Inflammatory macrophage (primary cell): Measurements from ENCODE around the gene NFILZ.
A peak's percentile ranks its signal among the peaks of the same experiment; 100 is the strongest.

Experiments used
- DNase-seq, 2 donors: peaks; one replicate each; pipeline ENCODE4 v3.0.0-alpha.2; 2020 to 2022

The NFILZ gene

GRCh38 chr19:8642561-8642960 lies 12.1 kb downstream of the NFILZ start:
- peak in 1 of 2 donors; percentile 11 for DNase-seq

- no peak for DNase-seq
Measured at GRCh38 chr19:8643860-8644653, 13.6 kb downstream of the NFILZ start.

- peak; percentile 92 to 93 for DNase-seq
Measured at GRCh38 chr19:8648240-8648639, 17.8 kb downstream of the NFILZ start.

- DNase-seq = peak; percentile 39 to 55
Measured at GRCh38 chr19:8654591-8655339, 24.3 kb downstream of the NFILZ start.

DNA sequence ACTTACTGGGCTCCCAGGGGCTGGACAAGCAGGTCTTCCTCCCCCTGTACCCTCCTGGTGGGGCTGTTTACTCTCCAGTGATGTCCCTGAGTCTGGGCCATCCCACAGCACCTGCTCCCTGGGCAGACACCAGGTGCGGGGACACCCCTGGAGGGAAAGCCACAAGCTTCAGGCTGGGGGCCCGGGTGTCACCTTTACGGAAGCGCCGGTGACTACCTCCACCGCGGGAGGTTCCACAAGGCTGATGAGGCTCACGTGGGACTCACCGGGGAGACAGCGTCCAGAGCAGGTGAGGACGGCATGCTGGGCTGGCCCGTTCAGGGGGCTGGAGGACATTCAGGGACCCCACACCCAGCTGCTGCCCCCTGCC lies 24.9 kb downstream of the NFILZ start:
- DNase-seq = no peak

GRCh38 chr19:8657869-8658268 lies 27.4 kb downstream of the NFILZ start:
- no peak for DNase-seq

- DNase-seq = no peak
Measured at GRCh38 chr19:8659905-8660304, 29.5 kb downstream of the NFILZ start.

DNA sequence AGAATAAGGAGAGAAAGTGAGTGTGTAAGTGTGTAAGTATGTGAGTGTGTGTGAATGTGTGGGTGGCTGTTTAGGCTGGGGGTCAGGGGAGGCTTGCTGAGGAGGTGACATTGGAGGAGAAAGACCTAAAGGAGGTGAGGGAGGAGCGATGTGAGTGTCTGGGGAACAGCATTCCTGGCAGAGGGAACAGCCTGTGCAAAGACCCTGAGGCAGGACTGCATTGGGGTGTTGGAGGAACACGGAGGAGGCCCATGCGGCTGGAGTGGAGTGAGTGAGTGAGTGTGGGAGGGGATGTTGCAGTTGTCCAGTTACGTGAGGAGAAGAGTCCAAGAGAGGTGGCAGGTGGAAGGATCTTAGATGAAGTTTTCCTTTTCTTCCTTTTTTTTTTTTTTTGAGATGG lies 31.8 kb downstream of the NFILZ start:
- DNase-seq = no peak

DNA sequence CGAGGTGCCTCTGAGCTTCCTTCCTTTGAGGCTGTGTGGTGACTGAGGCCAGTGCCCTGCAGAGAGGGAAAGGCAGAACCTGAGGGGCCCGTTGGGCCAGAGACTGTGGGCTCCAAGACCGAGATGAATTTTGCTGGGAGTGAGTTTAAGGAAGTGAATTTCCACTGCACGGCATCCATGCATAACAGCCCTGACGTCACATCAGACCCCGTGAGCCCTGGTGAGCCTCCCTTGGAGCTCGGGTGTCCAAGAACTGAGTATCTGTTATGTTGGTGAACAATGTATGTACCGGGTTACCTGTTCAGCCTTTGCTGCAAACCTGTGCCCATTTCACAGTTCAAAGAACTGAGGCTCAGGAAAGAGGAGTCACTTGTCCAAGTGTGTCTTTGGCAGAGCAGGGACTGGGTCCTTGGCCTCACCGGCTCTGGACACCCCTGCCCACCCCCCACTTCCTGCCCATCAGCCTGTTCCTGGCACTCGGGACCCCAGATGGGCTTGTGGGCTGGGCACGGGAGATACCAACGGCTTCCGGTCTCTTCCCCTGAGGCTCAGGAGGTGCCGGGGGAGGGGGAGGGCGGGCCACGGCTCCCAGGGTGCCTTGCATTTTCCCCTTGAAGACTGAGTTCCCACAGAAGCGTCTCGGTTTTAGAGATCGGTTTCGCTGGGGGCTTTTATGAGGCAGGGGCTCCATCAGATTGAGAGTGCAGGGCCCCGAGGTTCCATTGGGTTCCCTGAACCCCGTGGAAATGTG lies 33.7 kb downstream of the NFILZ start:
- DNase-seq = peak; percentile 40 to 70

DNA sequence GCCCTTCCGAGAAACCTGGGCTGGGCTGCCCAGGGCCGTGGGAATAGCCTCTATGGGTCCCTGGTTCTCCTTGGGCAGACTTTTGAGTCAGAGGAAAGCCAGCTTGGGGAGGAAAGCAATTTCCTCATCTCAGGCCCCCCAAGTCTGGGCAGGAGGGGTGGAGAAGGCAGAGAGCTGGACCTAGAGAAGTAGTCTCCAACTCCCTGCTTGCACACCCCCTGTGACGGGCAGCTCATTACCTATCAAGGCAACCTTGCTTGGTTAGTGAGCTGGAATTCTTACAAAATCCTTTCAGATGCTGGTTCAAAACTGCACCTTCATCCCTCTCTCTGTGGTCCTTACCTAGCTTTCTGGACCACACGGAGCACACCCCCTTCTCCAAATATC lies 34.2 kb downstream of the NFILZ start:
- DNase-seq = no peak

DNA sequence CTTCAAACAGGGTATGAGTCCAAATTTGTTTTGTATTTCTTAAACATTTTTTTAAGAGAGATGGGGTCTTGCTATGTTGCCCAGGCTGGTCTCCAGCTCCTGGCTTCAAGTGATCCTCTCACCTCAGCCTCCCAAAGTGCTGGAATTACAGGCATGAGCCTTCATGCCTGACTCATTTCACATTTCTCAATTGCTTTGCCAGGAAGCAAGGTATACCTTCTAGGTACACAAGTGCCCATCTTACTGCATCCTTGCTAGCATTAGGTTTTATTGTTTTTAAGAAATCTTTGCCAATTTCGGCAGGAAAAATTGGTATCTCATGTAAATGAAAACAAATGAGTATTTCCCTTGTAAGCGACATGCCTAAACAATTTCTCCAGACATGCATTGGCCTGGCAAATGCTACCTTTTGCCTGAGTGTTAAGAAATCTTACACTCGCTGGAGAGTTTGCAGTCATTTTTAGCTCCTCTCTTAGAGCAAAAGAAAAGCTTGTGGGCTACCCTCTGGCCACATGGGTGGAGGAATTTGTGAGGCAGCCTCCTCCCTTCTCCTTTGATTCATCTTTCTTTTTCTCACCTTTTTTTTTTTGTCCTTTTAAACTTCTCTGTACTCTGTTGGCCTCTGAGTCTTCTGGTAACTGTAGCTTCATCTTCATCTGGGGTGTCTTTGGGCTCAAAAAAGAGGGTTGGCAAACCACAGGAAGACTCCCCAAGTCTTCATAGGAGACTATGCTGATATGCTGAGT lies 35.2 kb downstream of the NFILZ start:
- DNase-seq = no peak

DNA sequence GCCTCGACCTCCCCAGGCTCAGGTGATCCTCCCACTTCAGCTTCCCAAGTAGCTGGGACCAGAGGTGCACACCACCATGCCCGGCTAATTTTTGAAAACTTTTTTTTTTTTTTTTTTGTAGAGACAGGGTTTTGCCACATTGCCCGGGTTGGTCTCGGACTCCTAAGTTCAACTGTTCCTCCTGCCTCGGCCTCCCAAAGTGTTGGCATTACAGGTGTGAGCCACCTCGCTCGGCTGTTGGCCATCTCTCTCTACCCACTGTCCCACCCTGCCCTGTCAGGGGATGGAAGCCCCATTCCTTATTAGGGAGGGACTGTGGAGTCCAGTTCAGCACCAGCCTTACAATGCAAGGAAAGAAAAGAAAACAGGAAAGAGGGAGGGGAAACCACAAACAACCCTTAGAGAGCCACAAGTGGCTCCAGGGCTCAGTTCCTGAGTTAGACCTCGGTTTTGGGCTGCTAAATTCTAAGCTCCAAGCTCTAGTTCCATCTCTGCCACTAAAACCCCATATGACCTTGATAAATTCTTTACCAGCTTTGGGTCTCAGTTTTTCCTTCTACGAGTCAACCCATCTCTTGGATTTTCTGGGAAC lies 36.5 kb downstream of the NFILZ start:
- no peak for DNase-seq

- DNase-seq = no peak
Measured at GRCh38 chr19:8673276-8673891, 43.0 kb downstream of the NFILZ start.

GRCh38 chr19:8675066-8675465 lies 44.6 kb downstream of the NFILZ start:
- no peak for DNase-seq

DNA sequence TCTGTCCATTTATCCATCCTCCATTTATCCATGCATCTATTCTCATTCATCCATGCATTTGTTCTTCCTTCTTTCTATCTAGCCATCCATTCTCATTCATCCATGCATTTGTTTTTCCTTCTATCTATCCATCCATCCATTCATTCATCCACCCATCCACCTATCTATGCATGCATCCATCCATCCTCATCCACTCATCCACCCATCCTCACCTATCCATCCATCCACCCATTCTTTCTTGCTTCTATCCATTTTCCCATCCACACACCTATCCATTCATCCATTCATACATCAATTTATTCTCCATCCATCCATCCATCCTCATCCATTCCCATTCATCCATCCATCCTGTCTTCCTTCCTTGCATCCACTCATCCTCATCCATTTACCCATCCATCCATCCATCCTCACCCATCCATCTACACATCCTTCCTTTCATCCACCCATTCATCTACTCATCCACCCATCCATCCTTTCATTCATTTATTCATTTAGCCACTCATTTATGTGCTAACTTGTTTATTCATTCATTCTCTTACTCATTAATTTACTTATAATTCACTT lies 47.9 kb downstream of the NFILZ start:
- DNase-seq = no peak
